ENCODE results near the gene SLC30A10. TPM values are rescaled to one million over a fixed set of nuclear protein-coding genes. Genes with fewer than 3 reads are reported as not detected.
"Not testable (repeated sequence)": the region's sequence is repeated elsewhere in the genome, so short reads cannot be mapped to it uniquely, and the experiment has no call there.

Gene SLC30A10
- total and polyA plus RNA-seq, 2 donors (not counting 1 experiment from before 2014, with no cell fraction given), result 0.06 TPM; not detected in 1

GRCh38 chr1:219948766-219949165, 20.4 kb upstream of the SLC30A10 start:
- H3K9ac ChIP-seq (ENCODE audit: low read length); intact Hi-C loops (cut with micrococcal nuclease); H3K4me3 Mint-ChIP-seq; H3K4me2 ChIP-seq (replicated peaks; ENCODE audit: low read depth, low read length, poor library complexity, severe bottlenecking); CTCF ChIA-PET; H4K20me1 ChIP-seq (ENCODE audit: control insufficient read depth, insufficient read depth, low read length, poor library complexity, severe bottlenecking); H2AFZ ChIP-seq (ENCODE audit: insufficient read depth, low read depth, low read length, poor library complexity, severe bottlenecking); H3K36me3 ChIP-seq (replicated peaks in 1 of 2; ENCODE audit: control extremely low read depth in 1 of 2, control insufficient read depth in 1 of 2, extremely low read depth in 1 of 2, insufficient read depth in 2 of 2, low read length in 1 of 2); H3K4me1 Mint-ChIP-seq; H3K4me3 ChIP-seq (ENCODE audit: control extremely low read depth in 1 of 5, extremely low read depth in 1 of 5, insufficient read depth in 1 of 5, low read depth in 2 of 5, low read length in 4 of 5); H3K79me2 ChIP-seq (ENCODE audit: control insufficient read depth, insufficient read depth, low read length); ATAC-seq (ENCODE audit: low read depth); H3K9me3 Mint-ChIP-seq (ENCODE audit: insufficient read depth); H3K27ac ChIP-seq (ENCODE audit: low read length in 2 of 2); H3K27ac Mint-ChIP-seq; H3K4me1 ChIP-seq (ENCODE audit: control insufficient read depth in 2 of 2, insufficient read depth in 2 of 2, low read length in 2 of 2); DNase-seq; POLR2A ChIA-PET: not testable (repeated sequence)
- Histone ChIP-seq H3K9me3 (ENCODE audit: control extremely low read depth in 1 of 3, control insufficient read depth in 2 of 3, insufficient read depth in 1 of 3, low read length in 2 of 3) (peaks cover 1 to 18% (median 5%) of the 10 kb centered on the region in 3 donors), H3K27me3 (replicated peaks in 1 of 4; ENCODE audit: control extremely low read depth in 1 of 4, control insufficient read depth in 3 of 4, insufficient read depth in 4 of 4, low read length in 3 of 4) (peaks cover 0 to 14% (median 4%) of the 10 kb centered on the region in 4 experiments)
- H3K27me3 Mint-ChIP-seq, result peaks cover 18% of the 10 kb centered on the region
- no CpG with 5 or more reads among the region's 3 CpGs for WGBS (ENCODE audit: insufficient coverage)

GRCh38 chr1:219945795-219946194, 17.4 kb upstream of the SLC30A10 start:
- Histone ChIP-seq H3K4me2 (replicated peaks; ENCODE audit: low read depth, low read length, poor library complexity, severe bottlenecking) (peak overlapping the region; percentile 8), H3K27me3 (replicated peaks in 1 of 4; ENCODE audit: control extremely low read depth in 1 of 4, control insufficient read depth in 3 of 4, insufficient read depth in 4 of 4, low read length in 3 of 4) (peaks cover 0 to 22% (median 4%) of the 10 kb centered on the region in 4 experiments), H3K79me2 (ENCODE audit: control insufficient read depth, insufficient read depth, low read length) (no peaks in the 10 kb centered on the region), H3K9ac (ENCODE audit: low read length) (no peak overlapping the region), H3K4me1 (ENCODE audit: control insufficient read depth in 2 of 2, insufficient read depth in 2 of 2, low read length in 2 of 2) (peaks cover 0 to 4% of the 10 kb centered on the region in 2 donors), H3K4me3 (ENCODE audit: control extremely low read depth in 1 of 5, extremely low read depth in 1 of 5, insufficient read depth in 1 of 5, low read depth in 2 of 5, low read length in 4 of 5) (no peak overlapping the region), H3K36me3 (replicated peaks in 1 of 2; ENCODE audit: control extremely low read depth in 1 of 2, control insufficient read depth in 1 of 2, extremely low read depth in 1 of 2, insufficient read depth in 2 of 2, low read length in 1 of 2) (no peaks in the 10 kb centered on the region), H3K9me3 (ENCODE audit: control extremely low read depth in 1 of 3, control insufficient read depth in 2 of 3, insufficient read depth in 1 of 3, low read length in 2 of 3) (peaks cover 1 to 20% (median 5%) of the 10 kb centered on the region in 3 donors), H2AFZ (ENCODE audit: insufficient read depth, low read depth, low read length, poor library complexity, severe bottlenecking) (no peak overlapping the region), H4K20me1 (ENCODE audit: control insufficient read depth, insufficient read depth, low read length, poor library complexity, severe bottlenecking) (no peaks in the 10 kb centered on the region), H3K27ac (ENCODE audit: low read length in 2 of 2) (no peak overlapping the region)
- intact Hi-C loops (cut with micrococcal nuclease), result no loop called here
- Mint-ChIP-seq H3K4me1 (peaks cover 7% of the 10 kb centered on the region), H3K27me3 (peaks cover 34% of the 10 kb centered on the region), H3K4me3 (no peak overlapping the region), H3K9me3 (ENCODE audit: insufficient read depth) (no peaks in the 10 kb centered on the region), H3K27ac (no peak overlapping the region)
- ATAC-seq (ENCODE audit: low read depth), result peak; percentile 31
- peak; percentile 16 for DNase-seq
- no peak for TF ChIP-seq CTCF (IDR thresholded peaks at IDR 0.05)
- TF ChIP-seq EZH2 (IDR thresholded peaks at IDR 0.05; ENCODE audit: borderline replicate concordance, insufficient read depth, low read depth, low read length, poor library complexity, severe bottlenecking), result no peak
- POLR2A ChIA-PET, result no interaction called here
- CTCF ChIA-PET, result no interaction called here
